ENCODE data around the gene RNLS.

Gene RNLS

GRCh38 chr10:88411772-88412349, 171.3 kb downstream of the RNLS start:
- no peak for DNase-seq
- H3K36me3 Mint-ChIP-seq (ENCODE audit: low read depth): no peaks in the 10 kb centered on the region
- H3K9me3 Mint-ChIP-seq: no peaks in the 10 kb centered on the region
- no peaks in the 10 kb centered on the region for H3K27me3 Mint-ChIP-seq (ENCODE audit: low read depth, poor library complexity)
- no peak for TF ChIP-seq CTCF (IDR thresholded peaks at IDR 0.05)
- H3K4me1 Mint-ChIP-seq: peaks cover 3% of the 10 kb centered on the region
- H3K27ac Mint-ChIP-seq: no peak overlapping the region
- H3K4me3 Mint-ChIP-seq: no peak overlapping the region

- Mint-ChIP-seq H3K4me3 (no peak overlapping the region), H3K4me1 (no peaks in the 10 kb centered on the region), H3K27ac (no peak overlapping the region), H3K36me3 (ENCODE audit: low read depth) (no peaks in the 10 kb centered on the region), H3K27me3 (ENCODE audit: low read depth, poor library complexity) (no peaks in the 10 kb centered on the region), H3K9me3 (no peaks in the 10 kb centered on the region)
- no peak for TF ChIP-seq CTCF (IDR thresholded peaks at IDR 0.05)
- DNase-seq: no peak
These were observed 173.3 kb downstream of the RNLS start for GRCh38 chr10:88409824-88410223.

GRCh38 chr10:88409236-88409635, 173.9 kb downstream of the RNLS start:
- Mint-ChIP-seq H3K36me3 (ENCODE audit: low read depth) (no peaks in the 10 kb centered on the region), H3K27me3 (ENCODE audit: low read depth, poor library complexity) (no peaks in the 10 kb centered on the region), H3K27ac (no peak overlapping the region), H3K4me3 (no peak overlapping the region), H3K4me1 (no peaks in the 10 kb centered on the region), H3K9me3 (no peaks in the 10 kb centered on the region)
- no peak for DNase-seq
- TF ChIP-seq CTCF (IDR thresholded peaks at IDR 0.05): no peak

- no peak for DNase-seq
- no peaks in the 10 kb centered on the region for H3K4me1 Mint-ChIP-seq
- H3K27ac Mint-ChIP-seq: no peak overlapping the region
- H3K27me3 Mint-ChIP-seq (ENCODE audit: low read depth, poor library complexity): no peaks in the 10 kb centered on the region
- no peaks in the 10 kb centered on the region for H3K9me3 Mint-ChIP-seq
- no peak for TF ChIP-seq CTCF (IDR thresholded peaks at IDR 0.05)
- H3K4me3 Mint-ChIP-seq: no peak overlapping the region
- no peaks in the 10 kb centered on the region for H3K36me3 Mint-ChIP-seq (ENCODE audit: low read depth)
These were observed 175.0 kb downstream of the RNLS start for GRCh38 chr10:88408096-88408495.

GRCh38 chr10:88404133-88404532, 179.0 kb downstream of the RNLS start:
- no peak for TF ChIP-seq CTCF (IDR thresholded peaks at IDR 0.05)
- H3K4me1 Mint-ChIP-seq: no peaks in the 10 kb centered on the region
- DNase-seq: no peak
- H3K27ac Mint-ChIP-seq: no peak overlapping the region
- H3K9me3 Mint-ChIP-seq: peaks cover 12% of the 10 kb centered on the region
- peaks cover 4% of the 10 kb centered on the region for H3K27me3 Mint-ChIP-seq (ENCODE audit: low read depth, poor library complexity)
- H3K4me3 Mint-ChIP-seq: no peak overlapping the region
- H3K36me3 Mint-ChIP-seq (ENCODE audit: low read depth): no peaks in the 10 kb centered on the region

- peaks cover 4% of the 10 kb centered on the region for H3K27me3 Mint-ChIP-seq (ENCODE audit: low read depth, poor library complexity)
- TF ChIP-seq CTCF (IDR thresholded peaks at IDR 0.05): no peak
- no peak overlapping the region for H3K4me3 Mint-ChIP-seq
- H3K9me3 Mint-ChIP-seq: peaks cover 36% of the 10 kb centered on the region
- no peak overlapping the region for H3K27ac Mint-ChIP-seq
- H3K4me1 Mint-ChIP-seq: no peaks in the 10 kb centered on the region
- peaks cover 6% of the 10 kb centered on the region for H3K36me3 Mint-ChIP-seq (ENCODE audit: low read depth)
- DNase-seq: no peak
These were observed 181.3 kb downstream of the RNLS start for GRCh38 chr10:88401671-88402347.

Data from nephron progenitor cell (in vitro differentiated cells).